ENCODE data around the gene PLEKHG4B. TPM values are rescaled to one million over a fixed set of nuclear protein-coding genes. Genes with fewer than 3 reads are reported as not detected.

The PLEKHG4B gene
- total and polyA plus RNA-seq, 2 of the 8 experiments (the other 6 are each of a cell fraction or from before 2014, with no cell fraction given): 31.1 to 43.6 TPM

GRCh38 chr5:172421-172820 is 80.5 kb downstream of the PLEKHG4B start (continued):
- TF ChIP-seq EZH2 (IDR thresholded peaks at IDR 0.05; ENCODE audit: low read depth, low read length, severe bottlenecking) (no peak), CTCF (IDR thresholded peaks at IDR 0.05; ENCODE audit: control extremely low read depth in 1 of 3, insufficient read depth in 1 of 3, low read depth in 1 of 3, low read length in 3 of 3) (no peak), BCL11A (IDR thresholded peaks at IDR 0.05; ENCODE audit: low read depth in 2 of 2, low read length in 2 of 2) (no peak), KDM1A (IDR thresholded peaks at IDR 0.05; ENCODE audit: borderline replicate concordance, low read length) (no peak), TCF12 (IDR thresholded peaks at IDR 0.05; ENCODE audit: low read depth, low read length) (no peak)
